ENCODE measurements around the gene SPATA16.
"Not testable (repeated sequence)": the region's sequence is repeated elsewhere in the genome, so short reads cannot be mapped to it uniquely, and the experiment has no call there.

Gene SPATA16

DNA sequence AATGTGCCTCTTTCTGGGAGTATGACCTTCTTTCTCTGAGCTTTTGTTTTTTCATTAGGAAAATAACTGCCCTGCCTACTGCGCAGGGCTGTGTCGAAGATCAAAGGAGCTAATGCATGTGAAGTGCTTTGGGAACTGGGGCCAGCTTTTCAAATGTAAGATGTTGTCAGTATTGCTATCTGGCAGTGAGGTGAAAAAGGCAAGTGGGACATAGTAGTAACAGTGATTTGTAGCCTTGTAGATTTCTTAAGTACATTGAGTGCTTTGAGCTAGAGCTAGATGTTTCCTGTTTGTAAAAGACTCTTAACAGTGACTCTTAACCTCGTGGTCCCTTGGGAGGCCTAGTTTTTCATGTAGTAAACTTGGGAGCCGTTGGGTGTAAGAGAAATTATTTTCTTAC lies 264.0 kb downstream of the SPATA16 start:
- TF ChIP-seq ZNF274 (IDR thresholded peaks at IDR 0.05; ENCODE audit: low read depth, low read length), result no peak
- no peak overlapping the region for H3K4me3 ChIP-seq (ENCODE audit: low read length)

DNA sequence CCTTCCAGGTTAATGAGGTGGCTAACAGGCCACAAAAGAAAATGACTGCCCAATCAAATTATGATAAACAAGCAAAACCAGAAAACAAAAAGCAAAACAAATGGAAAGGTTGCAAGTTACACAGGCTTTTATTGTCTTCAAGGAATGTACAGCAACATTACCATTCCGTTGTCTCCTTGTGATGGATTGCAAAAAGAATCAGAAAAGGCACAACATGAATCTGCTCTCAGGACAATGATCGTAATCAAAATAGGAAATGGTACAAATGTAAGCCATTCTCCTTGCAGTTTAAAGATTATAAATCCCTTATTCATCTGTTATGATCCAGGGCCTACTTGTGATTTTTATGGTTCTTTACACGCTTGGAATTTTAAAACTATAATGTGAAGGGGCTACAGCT lies 264.7 kb downstream of the SPATA16 start:
- H3K4me3 ChIP-seq (ENCODE audit: low read length), result no peak overlapping the region
- TF ChIP-seq ZNF274 (IDR thresholded peaks at IDR 0.05; ENCODE audit: low read depth, low read length), result no peak

DNA sequence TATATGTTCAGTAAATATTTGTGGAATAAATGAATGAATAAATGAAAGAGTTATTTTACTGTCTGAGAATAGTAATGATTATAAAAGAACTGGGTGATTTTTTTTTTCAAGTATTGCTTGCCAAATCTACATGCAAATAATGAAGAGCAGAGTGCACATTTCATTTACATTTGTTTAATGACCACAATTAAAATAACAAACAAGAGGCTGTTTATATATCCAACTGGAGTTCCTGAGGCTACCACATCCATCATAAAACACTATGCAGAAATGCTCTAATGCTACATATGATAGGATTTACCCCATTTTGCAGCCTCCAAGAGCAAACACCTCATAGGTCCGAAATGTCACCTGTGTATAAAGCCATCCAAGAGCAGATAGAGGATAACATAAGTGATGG lies 266.0 kb downstream of the SPATA16 start:
- TF ChIP-seq ZNF274 (IDR thresholded peaks at IDR 0.05; ENCODE audit: low read depth, low read length), result no peak
- H3K4me3 ChIP-seq (ENCODE audit: low read length), result no peak overlapping the region

DNA sequence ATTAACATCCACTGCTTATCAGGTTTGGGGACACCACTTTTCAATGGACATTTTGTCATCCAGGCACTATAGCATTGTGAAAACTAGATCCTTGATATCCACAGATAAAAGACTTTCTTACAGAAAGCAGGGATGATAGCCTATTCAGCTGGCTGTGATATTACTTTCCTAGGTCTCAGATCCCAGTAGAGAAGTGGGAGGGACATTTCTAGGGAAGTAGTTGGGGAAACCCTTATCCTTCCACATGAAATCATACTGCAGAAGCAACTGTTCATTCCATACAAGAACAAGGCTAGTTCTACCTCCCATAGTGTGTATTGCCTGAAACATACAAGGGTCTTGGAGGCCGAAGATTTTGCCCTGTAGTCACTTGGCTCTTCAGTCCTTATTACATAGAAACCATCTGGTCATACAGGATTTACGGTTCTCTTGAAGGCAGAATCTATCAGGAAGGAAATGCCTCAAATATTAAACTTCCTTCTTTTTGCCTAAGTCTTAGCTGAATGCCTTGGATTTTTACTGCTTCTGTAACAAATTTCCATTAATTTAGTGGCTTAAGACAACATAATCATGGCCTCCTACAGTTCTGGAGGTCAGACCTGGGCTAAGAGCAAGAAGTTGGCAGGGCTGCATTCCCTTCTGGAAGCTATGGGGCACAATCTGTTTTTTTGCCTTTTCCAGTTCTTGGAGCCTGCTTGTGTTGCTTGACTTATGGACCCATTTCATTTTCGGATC lies 271.1 kb downstream of the SPATA16 start:
- no peak overlapping the region for H3K4me3 ChIP-seq (ENCODE audit: low read length)
- no peak for TF ChIP-seq ZNF274 (IDR thresholded peaks at IDR 0.05; ENCODE audit: low read depth, low read length)

DNA sequence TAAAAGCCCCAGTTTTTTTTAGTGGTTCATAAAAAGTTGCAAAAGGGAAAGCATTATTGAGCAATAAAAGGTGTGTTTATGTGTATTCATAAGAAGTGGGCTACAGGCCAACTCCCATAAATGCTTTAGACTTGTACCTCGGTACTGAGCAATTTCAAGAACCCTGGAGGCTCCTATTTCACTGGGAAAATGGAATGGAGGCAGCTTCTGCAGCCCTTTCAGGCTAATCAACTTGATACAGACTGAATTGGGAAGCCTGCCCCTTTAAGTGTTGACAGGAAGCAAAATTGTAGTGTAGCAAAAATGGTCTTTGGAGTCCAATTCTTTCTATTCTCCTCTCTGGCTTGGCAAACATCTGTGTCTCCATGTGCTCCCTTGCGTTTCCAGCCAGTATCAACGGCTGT lies 271.7 kb downstream of the SPATA16 start:
- H3K4me3 ChIP-seq (ENCODE audit: low read length), result no peak overlapping the region
- no peak for TF ChIP-seq ZNF274 (IDR thresholded peaks at IDR 0.05; ENCODE audit: low read depth, low read length)

DNA sequence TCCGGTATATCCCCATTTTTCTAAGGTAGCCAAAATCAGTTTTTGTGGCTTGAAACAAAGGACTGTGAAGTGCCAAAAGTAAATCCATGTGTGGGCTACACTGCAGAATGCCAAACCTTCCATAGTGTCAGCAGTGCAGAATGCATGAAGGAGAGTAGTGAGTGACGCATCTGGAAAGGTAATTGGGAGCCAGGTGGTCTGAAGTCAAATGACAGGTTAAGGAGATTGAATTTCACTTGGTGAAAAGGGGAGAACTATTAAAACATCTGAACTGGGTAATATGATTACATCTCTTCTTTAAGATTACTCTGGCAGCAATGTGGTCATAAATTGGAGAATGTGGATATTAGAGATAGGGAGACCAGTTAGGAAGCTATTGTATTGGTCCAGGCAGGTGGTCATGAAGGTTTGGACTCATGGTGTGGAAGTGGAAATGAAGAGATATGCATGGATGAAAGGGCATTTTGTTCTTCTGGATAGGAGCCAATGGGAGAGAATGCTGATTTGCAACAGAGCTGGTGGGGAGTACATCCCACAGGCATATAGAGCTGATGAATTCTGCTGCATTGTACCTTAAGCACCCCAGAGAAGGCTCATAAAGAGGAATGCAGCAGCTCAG lies 272.3 kb downstream of the SPATA16 start:
- no peak for TF ChIP-seq ZNF274 (IDR thresholded peaks at IDR 0.05; ENCODE audit: low read depth, low read length)
- H3K4me3 ChIP-seq (ENCODE audit: low read length), result no peak overlapping the region

DNA sequence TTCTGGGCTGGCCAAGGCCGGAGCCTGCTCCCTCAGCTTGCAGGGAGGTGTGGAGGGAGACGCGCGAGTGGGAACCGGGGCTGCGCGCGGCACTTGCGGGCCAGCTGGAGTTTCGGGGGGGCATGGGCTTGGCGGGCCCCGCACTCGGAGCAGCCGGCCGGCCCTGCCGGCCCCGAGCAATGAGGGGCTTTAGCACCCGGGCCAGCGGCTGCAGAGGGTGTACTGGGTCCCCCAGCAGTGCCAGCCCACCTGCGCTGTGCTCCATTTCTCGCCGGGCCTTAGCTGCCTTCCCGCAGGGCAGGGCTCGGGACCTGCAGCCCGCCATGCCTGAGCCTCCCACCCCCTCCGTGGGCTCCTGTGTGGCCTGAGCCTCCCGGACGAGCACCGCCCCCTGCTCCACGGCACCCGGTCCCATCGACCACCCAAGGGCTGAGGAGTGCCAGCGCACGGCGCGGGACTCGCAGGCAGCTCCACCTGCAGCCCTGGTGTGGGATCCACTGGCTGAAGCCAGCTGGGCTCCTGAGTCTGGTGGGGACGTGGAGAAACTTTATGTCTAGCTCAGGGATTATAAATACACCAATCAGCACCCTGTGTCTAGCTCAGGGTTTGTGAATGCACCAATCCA lies 274.2 kb downstream of the SPATA16 start:
- not testable (repeated sequence) for H3K4me3 ChIP-seq (ENCODE audit: low read length)

DNA sequence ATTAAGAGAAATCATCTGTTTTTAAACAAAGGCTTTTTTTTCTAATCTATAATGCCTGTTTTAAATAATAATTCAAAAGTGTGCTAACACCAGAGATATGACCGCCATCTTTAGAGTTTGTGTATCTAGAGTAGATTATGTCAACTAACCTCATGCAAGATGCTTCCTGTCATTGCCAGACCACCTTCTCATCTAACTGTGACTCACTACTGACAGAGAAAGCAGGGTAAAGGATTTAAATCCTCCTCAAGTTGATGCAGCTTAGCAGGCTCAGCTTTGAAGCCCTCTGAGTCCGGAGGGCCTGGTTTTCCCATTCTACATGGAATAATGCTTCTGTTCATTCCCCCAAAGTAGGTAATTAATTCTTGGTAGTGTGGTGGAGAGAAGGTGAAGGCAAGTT lies 282.0 kb downstream of the SPATA16 start:
- TF ChIP-seq ZNF274 (IDR thresholded peaks at IDR 0.05; ENCODE audit: low read depth, low read length), result no peak
- no peak overlapping the region for H3K4me3 ChIP-seq (ENCODE audit: low read length)

DNA sequence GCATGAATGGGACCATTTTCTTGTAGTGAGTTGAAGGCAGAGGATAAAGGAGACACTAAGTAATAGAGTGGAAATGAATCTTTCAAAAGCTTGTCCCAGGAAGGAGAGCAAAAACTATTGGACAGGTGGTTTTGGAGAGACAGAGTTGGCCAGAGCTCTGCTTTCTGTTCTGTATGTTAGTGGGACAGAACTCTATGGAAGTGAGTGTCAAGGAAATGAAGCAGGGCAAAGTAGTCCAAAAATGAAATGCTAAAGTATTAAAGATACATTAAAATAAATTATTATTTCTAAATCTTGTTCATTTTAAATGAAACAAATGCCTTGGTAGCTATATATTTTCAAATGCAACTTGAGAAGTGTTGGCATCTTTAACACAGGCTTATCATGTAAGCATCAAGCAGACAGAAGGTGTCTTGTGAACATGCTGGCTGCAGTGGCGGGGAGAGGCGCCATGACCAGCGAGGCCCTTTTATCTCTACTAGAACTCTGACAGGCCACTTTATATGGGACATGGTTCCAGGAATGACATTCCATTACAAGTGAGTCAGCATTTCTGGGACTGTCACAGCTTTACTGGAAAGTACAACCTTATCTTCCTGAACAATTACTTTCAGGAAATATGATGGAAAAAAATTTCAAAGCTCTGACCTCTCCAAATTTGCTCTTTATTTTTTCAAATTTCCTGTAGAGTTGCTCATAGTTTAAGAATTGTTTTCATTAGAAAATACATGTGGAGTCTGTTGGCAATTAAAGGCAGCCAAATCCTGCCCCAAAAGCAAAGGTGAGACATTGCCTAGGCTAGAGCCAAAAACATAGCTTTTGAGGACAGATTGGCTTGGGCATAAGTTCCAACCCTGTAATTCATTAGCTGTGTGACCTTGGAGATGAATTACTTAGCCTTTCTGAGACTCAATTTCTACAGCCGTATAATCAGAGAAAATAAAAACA lies 284.0 kb downstream of the SPATA16 start:
- TF ChIP-seq ZNF274 (IDR thresholded peaks at IDR 0.05; ENCODE audit: low read depth, low read length), result no peak
- H3K4me3 ChIP-seq (ENCODE audit: low read length), result no peak overlapping the region

DNA sequence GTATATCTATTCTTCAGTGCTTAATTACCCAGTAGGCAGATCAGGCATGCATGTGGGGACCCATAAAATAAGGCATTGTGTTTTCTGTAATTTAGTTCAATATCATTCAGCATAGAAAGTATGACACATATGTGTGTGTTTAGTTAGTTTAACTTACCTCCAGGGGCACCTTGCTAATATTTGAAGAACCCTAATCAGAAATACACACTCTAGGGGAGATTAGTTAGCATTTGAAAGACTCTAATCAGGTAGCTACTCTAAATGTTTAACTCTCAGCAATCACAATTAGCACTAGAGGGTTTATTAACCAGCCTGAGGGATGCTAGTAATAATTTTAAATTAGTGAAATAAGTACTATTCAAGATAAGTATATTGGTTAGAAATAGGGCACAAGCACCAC lies 286.0 kb downstream of the SPATA16 start:
- H3K4me3 ChIP-seq (ENCODE audit: low read length), result no peak overlapping the region
- TF ChIP-seq ZNF274 (IDR thresholded peaks at IDR 0.05; ENCODE audit: low read depth, low read length), result no peak

DNA sequence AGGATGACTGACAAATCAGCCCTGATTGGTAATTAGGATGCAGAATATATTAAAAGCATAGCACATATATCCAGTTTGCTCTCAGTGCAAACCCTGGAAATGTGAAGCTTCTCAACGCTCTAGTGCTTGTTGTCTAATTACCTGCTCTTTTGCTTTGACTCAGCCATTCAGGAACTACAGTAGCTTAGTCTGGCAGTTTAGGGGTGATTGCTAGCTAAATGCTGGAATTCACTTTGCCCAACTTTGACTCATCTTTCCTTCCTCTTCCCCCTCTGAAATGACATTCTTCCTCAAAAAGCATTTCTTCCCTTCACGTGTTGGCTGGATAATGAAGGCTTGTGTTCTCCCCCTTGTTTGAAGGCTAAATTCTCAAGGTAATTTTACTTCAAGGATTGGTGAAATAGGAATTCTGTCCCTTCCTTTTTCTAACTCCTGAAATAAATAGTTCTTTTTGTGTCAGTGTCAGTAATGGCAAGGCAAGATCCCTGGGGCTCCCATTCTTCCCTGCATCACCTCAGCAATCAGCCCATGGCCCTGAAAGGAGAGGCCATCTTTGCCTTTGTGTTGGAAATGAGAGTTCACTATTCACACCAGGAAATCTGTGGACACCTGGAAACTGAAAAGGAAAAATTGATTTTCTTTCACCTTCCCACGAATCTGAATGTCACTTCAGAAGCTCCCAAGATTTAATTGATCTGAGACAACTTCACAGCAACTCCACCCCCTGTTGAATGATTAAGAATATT lies 286.9 kb downstream of the SPATA16 start:
- no peak overlapping the region for H3K4me3 ChIP-seq (ENCODE audit: low read length)
- no peak for TF ChIP-seq ZNF274 (IDR thresholded peaks at IDR 0.05; ENCODE audit: low read depth, low read length)

DNA sequence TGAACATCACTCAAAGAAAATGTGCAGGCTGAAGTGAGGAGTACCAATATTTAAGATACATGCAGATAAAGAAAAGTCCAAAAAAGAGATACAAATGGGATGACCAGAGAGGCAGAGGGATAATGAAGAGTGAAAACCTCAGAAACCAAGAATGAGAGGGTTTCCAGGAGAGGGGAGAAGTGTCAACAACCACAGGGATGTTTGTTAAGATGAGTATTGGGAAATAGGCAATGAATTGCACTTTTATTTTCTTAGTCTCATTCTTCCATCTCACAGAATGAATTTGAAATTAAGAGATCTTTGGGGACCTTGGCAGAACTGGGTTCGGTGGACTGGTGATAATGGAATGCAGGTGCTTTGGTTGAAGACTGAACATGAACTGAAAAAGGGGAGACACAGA lies 288.0 kb downstream of the SPATA16 start:
- H3K4me3 ChIP-seq (ENCODE audit: low read length), result no peak overlapping the region
- TF ChIP-seq ZNF274 (IDR thresholded peaks at IDR 0.05; ENCODE audit: low read depth, low read length), result no peak

DNA sequence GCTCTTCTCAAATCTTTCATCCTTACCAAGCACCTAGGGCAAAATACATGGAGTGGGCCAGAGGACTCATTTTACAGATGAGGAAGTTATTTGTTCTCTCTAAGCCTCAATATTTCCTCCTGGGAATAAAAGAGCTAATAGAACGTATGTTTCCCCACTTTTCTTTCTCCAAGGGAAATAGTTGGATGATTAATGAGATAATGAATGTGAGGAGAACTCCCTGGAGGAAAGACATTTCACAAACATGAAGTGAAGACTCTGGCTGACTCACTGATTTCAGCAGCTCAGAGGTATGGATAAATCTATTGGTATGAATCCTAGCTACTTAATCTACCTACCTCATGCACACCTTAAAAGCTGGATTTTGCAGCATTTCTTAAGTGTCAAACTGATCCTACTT lies 292.1 kb downstream of the SPATA16 start:
- TF ChIP-seq ZNF274 (IDR thresholded peaks at IDR 0.05; ENCODE audit: low read depth, low read length), result no peak
- no peak overlapping the region for H3K4me3 ChIP-seq (ENCODE audit: low read length)

DNA sequence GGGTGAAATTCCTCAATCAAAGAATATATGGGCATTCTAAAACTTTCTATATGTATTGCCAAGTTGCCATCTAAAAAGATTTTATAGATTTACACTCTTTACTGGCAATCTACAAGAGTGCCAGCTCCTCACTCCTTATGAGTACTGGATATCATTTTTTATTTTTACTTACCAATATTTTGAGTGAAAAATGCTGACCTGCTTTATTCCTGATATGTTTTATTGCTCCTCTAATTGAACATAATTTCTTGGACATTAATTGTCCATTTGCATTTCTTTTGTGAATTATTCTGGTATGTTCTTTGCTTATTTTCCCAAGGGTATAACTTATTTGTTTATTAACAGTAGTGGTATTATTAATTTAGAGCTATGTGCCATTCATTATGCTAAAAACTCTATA lies 293.7 kb downstream of the SPATA16 start:
- TF ChIP-seq ZNF274 (IDR thresholded peaks at IDR 0.05; ENCODE audit: low read depth, low read length), result no peak
- H3K4me3 ChIP-seq (ENCODE audit: low read length), result no peak overlapping the region

Data from GM08714 (cell line).